Gastrocnemius medialis (tissue), 4 donors: ENCODE measurements around the gene GTF2H1. TPM values are rescaled to one million over a fixed set of nuclear protein-coding genes. Genes with fewer than 3 reads are reported as not detected.
A peak's percentile ranks its signal among the peaks of the same experiment; 100 is the strongest.

Experiments used
- ATAC-seq, 2 donors: fragments of 150-250 bp; one replicate each; pipeline ENCODE4 v1.9.1; 2016
- DNase-seq, 2 donors: peaks; one replicate each; pipeline ENCODE4 v3.0.0-alpha.2; 2019
- H3K27ac ChIP-seq, 4 donors: fragments of 200-600 bp; sonication (generic); 1 replicate in 1 of 4; 2 replicates in 3 of 4; pipeline ENCODE4 v1.5.1; 2016 to 2018; ENCODE audit warnings: mild to moderate bottlenecking in 2 of 4, moderate library complexity in 1 of 4
- H3K27me3 ChIP-seq, 3 donors: fragments of 200-600 bp; sonication (generic) in 2 of 3; 1 replicate in 1 of 3; 2 replicates in 2 of 3; pipeline versions ENCODE4 v1.5.1 to v1.6.0; 2016 to 2019; ENCODE audit warnings: mild to moderate bottlenecking in 1 of 3, moderate library complexity in 1 of 3
- H3K36me3 ChIP-seq, 2 donors: fragments of 200-600 bp; sonication (generic) in 1 of 2; one replicate each; pipeline ENCODE4 v1.5.1; 2017 to 2018
- H3K4me1 ChIP-seq, 2 donors: fragments of 200-600 bp; sonication (generic) in 1 of 2; one replicate each; pipeline ENCODE4 v1.5.1; 2016 to 2017; ENCODE audit warnings: mild to moderate bottlenecking in 2 of 2
- H3K4me3 ChIP-seq, 4 donors: fragments of 200-600 bp; sonication (generic) in 3 of 4; 1 replicate in 1 of 4; 2 replicates in 3 of 4; pipeline ENCODE4 v1.5.1; 2016 to 2019; ENCODE audit warnings: mild to moderate bottlenecking in 2 of 4
- H3K9me3 ChIP-seq, 3 donors: fragments of 200-600 bp; sonication (generic) in 2 of 3; 1 replicate in 1 of 3; 2 replicates in 2 of 3; pipeline ENCODE4 v1.5.1; 2016 to 2019
- CTCF ChIP-seq, 5 experiments: fragments of 450-650 bp in 3 of 5; fragments of 200-600 bp in 2 of 5; sonication (generic) in 2 of 5; IDR thresholded peaks in 4 of 5; conservative IDR thresholded peaks in 1 of 5; 1 replicate in 4 of 5; 2 replicates in 1 of 5; pipeline ENCODE4 v1.5.1; 2016 to 2019; ENCODE audit warnings: antibody characterized with exemption in 5 of 5, mild to moderate bottlenecking in 3 of 5, moderate library complexity in 3 of 5
- POLR2A ChIP-seq, 2 donors: fragments of 450-650 bp; IDR thresholded peaks; one replicate each; pipeline ENCODE4 v1.6.1; 2017; ENCODE audit warnings: antibody characterized with exemption in 2 of 2, mild to moderate bottlenecking in 2 of 2, moderate library complexity in 2 of 2
- in situ Hi-C, 4 donors: fragments of 200-750 bp; cut with MboI; loops; one replicate each; pipeline versions ENCODE4 v1.15.0 to v1.8.0; 2017; ENCODE audit warnings: low sequenced_read_pairs in 4 of 4
- intact Hi-C: fragments of 100-400 bp; cut with DNase I; formaldehyde crosslinking; loops from one replicate; pipeline ENCODE4 v1.15.1; 2023; ENCODE audit warnings: low total_unique reads
- total RNA-seq, 4 donors: library from RNA; depleted of rRNA; stranded (reverse); fragments of >200 nt; gene quantifications; one replicate each; pipeline versions ENCODE4 v1.1.0 to v1.2.3, GENCODE V29; 2016

Gene GTF2H1
- total RNA-seq, 4 donors from 2014 or later: 30.9 to 45.6 (median 33.2) TPM

DNA sequence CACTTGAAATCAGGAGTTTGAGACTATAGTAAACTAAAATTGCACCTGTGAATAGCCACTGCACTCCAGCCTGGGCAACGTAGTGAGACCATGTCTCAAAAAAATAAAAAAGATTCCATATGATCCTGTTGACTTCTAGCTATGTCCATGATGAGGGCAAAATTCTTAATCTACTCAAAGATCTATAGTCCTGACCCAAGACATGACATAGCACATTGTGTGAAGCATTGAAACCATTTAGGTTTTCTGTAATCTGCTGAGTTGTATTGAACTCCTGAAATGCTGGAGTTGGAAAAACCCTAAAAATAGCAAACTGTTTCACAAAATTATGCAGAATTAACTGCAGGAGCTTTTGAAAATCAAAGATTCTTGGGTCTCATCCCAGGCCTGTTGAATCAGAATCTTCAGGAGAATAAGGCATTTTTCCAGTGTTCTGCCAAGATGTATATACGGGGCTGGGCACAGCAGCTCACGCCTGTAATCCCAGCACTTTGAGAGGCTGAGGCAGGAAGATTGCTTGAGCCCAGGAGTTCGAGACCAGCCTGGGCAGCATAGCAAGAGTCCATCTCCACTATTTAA is 42.2 kb downstream of the GTF2H1 start:
- intact Hi-C loops (no loop called here), in situ Hi-C loops (no loop called here)
- peaks cover 0 to 79% of the 10 kb centered on the region in 2 donors for H3K36me3 ChIP-seq
- no peak for DNase-seq
- no peaks in the 10 kb centered on the region for H3K9me3 ChIP-seq
- H3K4me1 ChIP-seq: no peaks in the 10 kb centered on the region
- H3K27me3 ChIP-seq: no peaks in the 10 kb centered on the region
- H3K27ac ChIP-seq: peak overlapping the region in 1 of 4 donors; percentile 8
- ATAC-seq: no peak
- no peak overlapping the region for H3K4me3 ChIP-seq
- TF ChIP-seq CTCF (IDR thresholded peaks at IDR 0.05 in 4 of 5, conservative IDR thresholded peaks at IDR 0.05 in 1 of 5) (no peak), POLR2A (IDR thresholded peaks at IDR 0.05) (no peak)

DNA sequence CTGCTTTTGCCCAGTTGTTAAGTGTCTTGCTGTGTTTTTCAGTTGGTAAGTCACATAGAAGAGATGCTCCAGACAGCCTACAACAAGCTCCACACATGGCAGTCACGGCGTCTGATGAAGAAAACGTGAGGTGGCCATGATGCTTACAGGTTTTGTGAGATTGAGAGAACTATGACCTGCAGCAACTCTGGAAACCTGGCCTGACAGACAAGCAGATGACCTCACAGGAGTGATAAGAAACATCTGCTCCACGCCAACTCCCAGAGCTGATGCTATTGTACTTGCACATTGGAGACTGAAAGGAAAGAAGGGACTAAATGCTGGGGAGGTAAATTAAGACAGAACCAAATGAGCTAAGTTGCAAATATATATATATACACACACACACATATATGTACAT is 43.4 kb downstream of the GTF2H1 start:
- Histone ChIP-seq H3K9me3 (no peaks in the 10 kb centered on the region), H3K4me3 (no peak overlapping the region), H3K4me1 (no peaks in the 10 kb centered on the region), H3K36me3 (peaks cover 0 to 68% of the 10 kb centered on the region in 2 donors), H3K27me3 (no peaks in the 10 kb centered on the region), H3K27ac (no peak overlapping the region)
- TF ChIP-seq CTCF (IDR thresholded peaks at IDR 0.05 in 4 of 5, conservative IDR thresholded peaks at IDR 0.05 in 1 of 5) (no peak), POLR2A (IDR thresholded peaks at IDR 0.05) (no peak)
- in situ Hi-C loops (no loop called here), intact Hi-C loops (no loop called here)
- DNase-seq (no peak), ATAC-seq (no peak)

GRCh38 chr11:18366286-18366685 is 43.9 kb downstream of the GTF2H1 start:
- no peaks in the 10 kb centered on the region for H3K4me1 ChIP-seq
- H3K4me3 ChIP-seq: no peak overlapping the region
- no peak overlapping the region for H3K27ac ChIP-seq
- DNase-seq: no peak
- no peaks in the 10 kb centered on the region for H3K27me3 ChIP-seq
- TF ChIP-seq POLR2A (IDR thresholded peaks at IDR 0.05) (no peak), CTCF (IDR thresholded peaks at IDR 0.05 in 4 of 5, conservative IDR thresholded peaks at IDR 0.05 in 1 of 5) (no peak)
- in situ Hi-C loops (no loop called here), intact Hi-C loops (no loop called here)
- peaks cover 0 to 62% of the 10 kb centered on the region in 2 donors for H3K36me3 ChIP-seq
- ATAC-seq: no peak
- H3K9me3 ChIP-seq: no peaks in the 10 kb centered on the region

DNA sequence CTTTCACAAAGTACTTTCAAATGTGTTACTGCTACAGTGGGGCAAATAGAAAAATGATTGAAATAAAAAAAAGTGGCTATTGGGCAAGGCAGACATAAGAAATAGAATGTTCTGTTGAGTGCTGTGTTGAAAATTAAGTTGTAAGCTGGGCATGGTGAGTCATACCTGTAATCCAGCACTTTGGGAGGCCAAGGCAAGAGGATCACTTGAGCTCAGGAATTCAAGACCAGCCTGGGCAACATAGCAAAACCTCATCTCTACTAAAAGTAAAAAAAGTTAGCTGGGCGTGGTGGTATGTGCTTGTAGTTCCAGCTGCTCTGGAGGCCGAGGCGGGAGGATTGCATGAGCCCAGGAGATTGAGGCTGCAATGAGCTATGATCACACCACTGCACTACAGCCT is 45.1 kb downstream of the GTF2H1 start:
- in situ Hi-C loops: no loop called here
- Histone ChIP-seq H3K9me3 (no peaks in the 10 kb centered on the region), H3K27ac (peak overlapping the region in 1 of 4 donors; percentile 83), H3K27me3 (no peaks in the 10 kb centered on the region), H3K4me3 (no peak overlapping the region), H3K4me1 (no peaks in the 10 kb centered on the region), H3K36me3 (peaks cover 0 to 51% of the 10 kb centered on the region in 2 donors)
- TF ChIP-seq CTCF (IDR thresholded peaks at IDR 0.05 in 4 of 5, conservative IDR thresholded peaks at IDR 0.05 in 1 of 5): no peak
- no peak for TF ChIP-seq POLR2A (IDR thresholded peaks at IDR 0.05)
- DNase-seq (no peak), ATAC-seq (no peak)
- intact Hi-C loops: no loop called here

DNA sequence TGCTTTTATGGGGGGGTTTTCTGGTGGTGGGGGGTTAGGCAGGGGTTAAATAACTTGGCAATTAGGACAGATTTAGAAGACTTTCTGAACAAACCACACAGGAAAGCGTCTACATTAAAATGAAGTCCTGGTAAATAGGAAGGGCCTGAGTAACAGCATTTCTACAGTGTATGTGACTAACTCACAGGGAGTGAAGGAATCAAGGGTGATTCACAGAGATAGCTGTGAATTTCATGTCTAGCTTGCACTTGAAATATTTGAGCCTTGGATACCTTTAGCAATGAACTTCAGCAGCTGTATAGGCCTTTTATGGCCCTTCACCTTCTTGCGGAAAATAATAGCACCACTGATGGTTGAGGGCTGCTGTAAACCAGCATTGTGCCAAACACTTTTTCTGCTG is 45.9 kb downstream of the GTF2H1 start:
- no peak overlapping the region for H3K4me3 ChIP-seq
- no peak for ATAC-seq
- H3K27me3 ChIP-seq: no peaks in the 10 kb centered on the region
- in situ Hi-C loops: no loop called here
- no peak for DNase-seq
- H3K27ac ChIP-seq: peak overlapping the region in 1 of 4 donors; percentile 83
- no peaks in the 10 kb centered on the region for H3K4me1 ChIP-seq
- H3K9me3 ChIP-seq: no peaks in the 10 kb centered on the region
- intact Hi-C loops: no loop called here
- TF ChIP-seq CTCF (IDR thresholded peaks at IDR 0.05 in 4 of 5, conservative IDR thresholded peaks at IDR 0.05 in 1 of 5): no peak
- TF ChIP-seq POLR2A (IDR thresholded peaks at IDR 0.05): no peak
- H3K36me3 ChIP-seq: peaks cover 0 to 43% of the 10 kb centered on the region in 2 donors
